GM10248 (cell line): ENCODE data around the gene APBB1IP.

Source experiments
- CTCF ChIA-PET: fragments of 300-600 bp; sonication (Branson Sonifier 250); formaldehyde crosslinking; extraction: SDS; loops from one replicate; lab custom pipeline; 2021; ENCODE audit warnings: antibody characterized with exemption; lab: Yijun Ruan, JAX
- POLR2A ChIA-PET: fragments of 350-650 bp; sonication (Branson Sonifier 250); formaldehyde crosslinking; extraction: SDS; loops from one replicate; lab custom pipeline; 2020; ENCODE audit warnings: antibody characterized with exemption; lab: Yijun Ruan, JAX
- DNase-seq: peaks from one replicate; pipeline ENCODE4 v3.0.0; 2012; ENCODE audit errors: extremely low spot score
- TF ChIP-seq, protein P1 (sequence below): IDR thresholded peaks from 2 replicates; pipeline ENCODE4 v1.5.1; 2012; ENCODE audit warnings: mild to moderate bottlenecking, low read depth; ENCODE audit errors: extremely low read depth, missing control alignments, control extremely low read depth

APBB1IP gene

DNA sequence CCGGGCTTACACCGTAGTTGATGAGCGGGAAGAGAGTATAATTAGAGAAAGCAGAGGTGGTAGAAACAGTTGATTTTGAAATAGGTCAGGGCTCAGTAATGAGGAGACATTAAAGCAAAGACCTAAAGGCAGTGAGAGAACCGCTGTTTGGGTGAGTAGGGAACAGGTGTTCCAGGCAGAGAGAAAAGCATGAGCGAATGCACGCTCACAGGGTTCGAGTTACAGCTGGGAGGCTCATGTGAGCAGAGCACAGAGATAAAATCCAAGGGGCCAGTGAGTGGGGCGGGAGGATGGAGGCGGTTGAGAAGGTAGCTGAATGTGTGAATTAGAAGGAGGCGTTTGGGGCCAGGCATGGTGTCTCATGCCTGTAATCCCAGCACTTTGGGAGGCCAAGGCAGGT is 39.9 kb downstream of the APBB1IP start:
- ChIA-PET CTCF (interaction anchor here (1.0 to 1.5 kb wide), 3 partner anchors 9 to 78 kb away, joined by 3 to 5 read pairs (median 3); no protein-coding TSS in a partner anchor), POLR2A (interaction anchor here (0.6 to 1.5 kb wide), 2 partner anchors 10 to 28 kb away, joined by 3 to 4 read pairs; no protein-coding TSS in a partner anchor)
- TF ChIP-seq, protein P1, sequence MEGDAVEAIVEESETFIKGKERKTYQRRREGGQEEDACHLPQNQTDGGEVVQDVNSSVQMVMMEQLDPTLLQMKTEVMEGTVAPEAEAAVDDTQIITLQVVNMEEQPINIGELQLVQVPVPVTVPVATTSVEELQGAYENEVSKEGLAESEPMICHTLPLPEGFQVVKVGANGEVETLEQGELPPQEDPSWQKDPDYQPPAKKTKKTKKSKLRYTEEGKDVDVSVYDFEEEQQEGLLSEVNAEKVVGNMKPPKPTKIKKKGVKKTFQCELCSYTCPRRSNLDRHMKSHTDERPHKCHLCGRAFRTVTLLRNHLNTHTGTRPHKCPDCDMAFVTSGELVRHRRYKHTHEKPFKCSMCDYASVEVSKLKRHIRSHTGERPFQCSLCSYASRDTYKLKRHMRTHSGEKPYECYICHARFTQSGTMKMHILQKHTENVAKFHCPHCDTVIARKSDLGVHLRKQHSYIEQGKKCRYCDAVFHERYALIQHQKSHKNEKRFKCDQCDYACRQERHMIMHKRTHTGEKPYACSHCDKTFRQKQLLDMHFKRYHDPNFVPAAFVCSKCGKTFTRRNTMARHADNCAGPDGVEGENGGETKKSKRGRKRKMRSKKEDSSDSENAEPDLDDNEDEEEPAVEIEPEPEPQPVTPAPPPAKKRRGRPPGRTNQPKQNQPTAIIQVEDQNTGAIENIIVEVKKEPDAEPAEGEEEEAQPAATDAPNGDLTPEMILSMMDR: no peak
- DNase-seq: no peak

DNA sequence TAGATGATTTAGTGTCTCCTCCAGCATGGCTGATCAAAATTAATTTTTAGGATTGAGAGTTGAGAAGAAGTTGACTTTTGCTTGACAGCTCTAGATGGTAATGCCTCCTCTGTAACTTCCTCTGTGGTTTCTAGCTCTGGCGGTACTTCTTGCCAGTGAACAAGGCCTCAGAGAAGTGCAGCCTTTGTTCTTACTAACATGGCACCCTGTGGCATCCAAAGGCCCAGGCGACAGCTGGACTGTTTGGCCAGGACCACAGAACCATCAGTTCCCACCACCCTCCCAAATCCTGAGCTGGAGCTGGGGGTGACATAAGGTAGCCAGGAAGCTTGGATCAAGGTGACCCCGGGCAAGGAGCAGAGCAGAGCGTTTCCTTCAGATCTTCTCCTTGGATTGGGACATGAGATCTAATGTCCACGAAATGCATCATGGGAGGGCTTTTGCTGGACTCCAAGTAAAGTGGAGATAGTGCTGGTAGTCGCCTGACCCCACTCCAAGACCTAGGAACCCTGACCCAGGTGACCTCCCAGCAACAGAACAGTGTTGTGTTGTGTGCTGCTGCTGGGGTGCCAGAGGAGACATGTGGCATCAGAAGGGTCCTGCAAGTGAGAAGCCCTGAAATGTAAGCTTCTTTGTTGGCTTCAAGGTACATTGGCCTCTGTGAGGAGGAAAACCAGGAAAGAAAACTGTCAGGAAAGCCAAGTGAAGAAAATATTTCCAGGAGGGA is 41.8 kb downstream of the APBB1IP start:
- DNase-seq: peak; percentile 32
- TF ChIP-seq, protein P1: no peak
- ChIA-PET POLR2A (no interaction called here), CTCF (interaction anchor here (1.0 to 2.4 kb wide), 3 partner anchors 12 to 70 kb away, joined by 3 to 12 read pairs (median 4); no protein-coding TSS in a partner anchor)

DNA sequence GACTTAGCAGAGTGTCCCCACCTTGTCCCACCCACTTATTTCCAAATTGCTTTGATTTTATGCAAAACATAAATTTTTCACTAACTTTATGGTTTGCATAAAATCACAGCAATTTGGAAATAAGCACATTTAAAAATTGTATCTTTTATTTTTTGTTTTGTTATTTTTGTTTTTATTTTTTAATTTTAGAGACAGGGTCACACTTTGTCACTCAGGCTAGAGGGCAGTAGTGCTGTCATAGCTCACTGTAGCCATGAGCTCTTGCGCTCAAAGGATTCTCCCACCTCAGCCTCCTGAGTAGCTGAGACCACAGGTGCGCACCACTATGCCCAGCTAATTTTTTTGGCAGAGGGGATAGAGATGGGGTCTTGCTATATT is 43.2 kb downstream of the APBB1IP start:
- POLR2A ChIA-PET: interaction anchor here (0.5 kb wide), 2 partner anchors 10 to 370 kb away, joined by 4 read pairs; no protein-coding TSS in a partner anchor
- CTCF ChIA-PET: interaction anchor here (0.9 to 2.4 kb wide), 4 partner anchors 14 to 134 kb away, joined by 3 to 12 read pairs (median 3); no protein-coding TSS in a partner anchor
- TF ChIP-seq, protein P1: no peak
- DNase-seq: no peak

DNA sequence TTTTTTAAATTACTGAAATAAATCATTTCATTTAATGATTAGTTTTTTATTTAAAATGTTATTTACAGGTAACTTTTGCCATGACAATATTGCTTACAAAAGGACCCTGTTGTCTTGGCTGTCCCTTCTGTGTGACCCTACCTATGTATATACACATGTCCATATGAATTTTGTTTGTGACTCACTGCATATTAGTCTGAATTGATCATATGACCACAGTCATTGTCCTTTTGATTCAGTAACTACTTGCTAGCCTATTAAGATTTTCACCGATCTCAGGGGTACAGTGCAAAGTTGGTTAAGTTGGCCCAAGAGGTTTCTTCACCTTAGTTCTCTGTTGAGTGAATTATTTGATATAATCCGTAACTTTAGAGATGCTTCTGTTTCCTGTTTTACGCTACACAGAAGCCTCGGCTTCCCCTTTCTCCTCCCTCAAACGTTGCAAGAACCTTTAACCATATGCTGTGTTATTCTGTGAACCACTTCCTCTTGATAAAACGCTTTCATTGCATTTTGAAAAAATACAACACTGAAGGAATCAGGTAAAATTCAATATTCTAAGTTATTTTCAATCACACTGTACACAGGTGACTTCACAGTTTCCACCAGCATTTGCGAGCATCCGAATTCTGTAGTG is 43.9 kb downstream of the APBB1IP start:
- no peak for DNase-seq
- POLR2A ChIA-PET: interaction anchor here (0.5 kb wide), 1 partner anchor 369 kb away, joined by 4 read pairs; no protein-coding TSS in a partner anchor
- CTCF ChIA-PET: interaction anchor here (0.9 to 2.4 kb wide), 3 partner anchors 15 to 135 kb away, joined by 3 to 12 read pairs (median 3); no protein-coding TSS in a partner anchor
- TF ChIP-seq, protein P1: no peak

DNA sequence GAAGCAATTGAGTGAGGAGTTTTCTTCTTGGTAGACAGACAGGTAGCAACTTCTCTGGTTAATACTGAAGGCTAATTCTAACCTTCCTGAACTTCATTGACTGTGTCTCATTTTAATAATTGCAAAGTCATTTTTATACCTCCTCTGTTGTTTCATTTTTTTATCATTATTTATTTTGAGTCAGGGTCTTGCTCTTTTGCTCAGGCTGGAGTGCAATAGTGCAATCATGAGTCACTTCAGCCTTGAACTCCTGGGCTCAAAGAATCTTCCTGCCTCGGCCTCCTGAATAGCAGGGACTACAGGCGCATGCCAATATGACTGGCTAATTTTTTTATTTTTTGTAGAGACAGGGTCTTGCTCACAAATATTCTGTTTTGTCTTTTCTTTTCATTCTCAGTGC is 45.4 kb downstream of the APBB1IP start:
- TF ChIP-seq, protein P1: no peak
- CTCF ChIA-PET: interaction anchor here (1.5 to 1.6 kb wide), 2 partner anchors 12 to 16 kb away, joined by 4 read pairs; no protein-coding TSS in a partner anchor
- POLR2A ChIA-PET: no interaction called here
- no peak for DNase-seq

DNA sequence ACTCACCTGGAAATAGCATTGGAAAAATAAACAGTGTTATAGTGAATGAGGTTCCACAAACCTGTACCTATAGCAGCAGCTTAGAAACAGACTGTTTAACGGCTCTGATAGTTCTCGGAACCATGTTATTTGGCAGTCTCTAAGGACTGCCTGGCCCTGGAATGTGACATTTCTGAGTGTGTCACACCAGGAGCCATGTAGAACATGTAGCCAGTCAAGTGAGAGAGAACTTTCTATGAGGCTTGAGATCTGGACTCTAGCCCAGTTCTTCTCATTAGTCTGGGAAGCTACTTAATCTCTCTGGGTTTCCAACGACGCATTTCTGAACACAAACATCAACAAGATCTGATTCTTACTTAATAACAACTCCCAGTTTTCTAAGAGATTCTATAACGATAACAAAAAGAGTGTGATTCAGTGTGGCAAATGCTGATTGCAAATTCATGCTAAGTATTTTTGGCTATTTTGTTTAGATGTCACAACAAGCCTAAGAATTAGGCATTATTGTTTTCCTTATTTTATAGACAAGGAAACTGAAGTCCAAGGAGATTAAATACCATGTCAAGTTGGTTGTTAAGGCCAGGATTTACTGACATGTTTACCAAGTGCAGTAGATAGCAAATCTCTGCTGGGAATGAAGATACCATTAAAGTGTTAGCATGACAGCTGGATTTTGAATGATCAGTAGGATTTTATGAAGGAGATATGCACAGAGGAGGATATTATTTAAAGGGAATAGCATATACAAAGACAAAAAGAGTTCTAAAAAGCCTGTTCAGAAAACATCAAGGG is 47.2 kb downstream of the APBB1IP start:
- POLR2A ChIA-PET: no interaction called here
- DNase-seq: no peak
- CTCF ChIA-PET: no interaction called here
- TF ChIP-seq, protein P1: no peak
